ENCODE results near the gene PARM1.

DNA sequence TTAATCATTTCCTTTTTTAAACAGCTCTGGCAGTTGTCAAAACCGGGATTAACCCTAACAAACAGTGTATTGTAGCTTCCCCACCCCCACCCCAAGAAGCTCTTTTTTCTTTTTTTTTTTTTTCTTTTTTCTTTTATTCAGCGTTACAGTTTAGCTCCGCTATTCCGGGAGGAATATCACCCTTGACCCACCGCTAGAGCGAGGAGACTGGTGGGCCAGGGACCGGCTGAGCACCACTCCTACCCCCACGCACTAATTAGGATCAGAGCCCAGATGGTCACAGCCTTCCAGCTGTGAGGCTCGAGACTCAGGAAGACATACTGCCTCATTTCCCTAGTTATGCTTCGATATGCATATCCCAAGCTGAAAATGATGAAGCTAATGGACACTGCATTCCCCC, 2.0 kb downstream of the PARM1 start:
- TF ChIP-seq, protein P1, sequence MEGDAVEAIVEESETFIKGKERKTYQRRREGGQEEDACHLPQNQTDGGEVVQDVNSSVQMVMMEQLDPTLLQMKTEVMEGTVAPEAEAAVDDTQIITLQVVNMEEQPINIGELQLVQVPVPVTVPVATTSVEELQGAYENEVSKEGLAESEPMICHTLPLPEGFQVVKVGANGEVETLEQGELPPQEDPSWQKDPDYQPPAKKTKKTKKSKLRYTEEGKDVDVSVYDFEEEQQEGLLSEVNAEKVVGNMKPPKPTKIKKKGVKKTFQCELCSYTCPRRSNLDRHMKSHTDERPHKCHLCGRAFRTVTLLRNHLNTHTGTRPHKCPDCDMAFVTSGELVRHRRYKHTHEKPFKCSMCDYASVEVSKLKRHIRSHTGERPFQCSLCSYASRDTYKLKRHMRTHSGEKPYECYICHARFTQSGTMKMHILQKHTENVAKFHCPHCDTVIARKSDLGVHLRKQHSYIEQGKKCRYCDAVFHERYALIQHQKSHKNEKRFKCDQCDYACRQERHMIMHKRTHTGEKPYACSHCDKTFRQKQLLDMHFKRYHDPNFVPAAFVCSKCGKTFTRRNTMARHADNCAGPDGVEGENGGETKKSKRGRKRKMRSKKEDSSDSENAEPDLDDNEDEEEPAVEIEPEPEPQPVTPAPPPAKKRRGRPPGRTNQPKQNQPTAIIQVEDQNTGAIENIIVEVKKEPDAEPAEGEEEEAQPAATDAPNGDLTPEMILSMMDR (conservative IDR thresholded peaks at IDR 0.05; ENCODE audit: low read depth in 2 of 2), result no peak
- TF ChIP-seq, protein P2, sequence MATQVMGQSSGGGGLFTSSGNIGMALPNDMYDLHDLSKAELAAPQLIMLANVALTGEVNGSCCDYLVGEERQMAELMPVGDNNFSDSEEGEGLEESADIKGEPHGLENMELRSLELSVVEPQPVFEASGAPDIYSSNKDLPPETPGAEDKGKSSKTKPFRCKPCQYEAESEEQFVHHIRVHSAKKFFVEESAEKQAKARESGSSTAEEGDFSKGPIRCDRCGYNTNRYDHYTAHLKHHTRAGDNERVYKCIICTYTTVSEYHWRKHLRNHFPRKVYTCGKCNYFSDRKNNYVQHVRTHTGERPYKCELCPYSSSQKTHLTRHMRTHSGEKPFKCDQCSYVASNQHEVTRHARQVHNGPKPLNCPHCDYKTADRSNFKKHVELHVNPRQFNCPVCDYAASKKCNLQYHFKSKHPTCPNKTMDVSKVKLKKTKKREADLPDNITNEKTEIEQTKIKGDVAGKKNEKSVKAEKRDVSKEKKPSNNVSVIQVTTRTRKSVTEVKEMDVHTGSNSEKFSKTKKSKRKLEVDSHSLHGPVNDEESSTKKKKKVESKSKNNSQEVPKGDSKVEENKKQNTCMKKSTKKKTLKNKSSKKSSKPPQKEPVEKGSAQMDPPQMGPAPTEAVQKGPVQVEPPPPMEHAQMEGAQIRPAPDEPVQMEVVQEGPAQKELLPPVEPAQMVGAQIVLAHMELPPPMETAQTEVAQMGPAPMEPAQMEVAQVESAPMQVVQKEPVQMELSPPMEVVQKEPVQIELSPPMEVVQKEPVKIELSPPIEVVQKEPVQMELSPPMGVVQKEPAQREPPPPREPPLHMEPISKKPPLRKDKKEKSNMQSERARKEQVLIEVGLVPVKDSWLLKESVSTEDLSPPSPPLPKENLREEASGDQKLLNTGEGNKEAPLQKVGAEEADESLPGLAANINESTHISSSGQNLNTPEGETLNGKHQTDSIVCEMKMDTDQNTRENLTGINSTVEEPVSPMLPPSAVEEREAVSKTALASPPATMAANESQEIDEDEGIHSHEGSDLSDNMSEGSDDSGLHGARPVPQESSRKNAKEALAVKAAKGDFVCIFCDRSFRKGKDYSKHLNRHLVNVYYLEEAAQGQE (IDR thresholded peaks at IDR 0.05; ENCODE audit: unreplicated experiment), result no peak
